Lower lobe of right lung (tissue), 2 donors: ENCODE results near the gene UGT2B7. TPM values are rescaled to one million over a fixed set of nuclear protein-coding genes. Genes with fewer than 3 reads are reported as not detected.
"Not testable (repeated sequence)": the region's sequence is repeated elsewhere in the genome, so short reads cannot be mapped to it uniquely, and the experiment has no call there.

ENCODE experiments used
- ATAC-seq, 2 donors: fragments of 200-7000 bp; cut with Tn5 transposase; one replicate each; pipeline ENCODE4 v1.9.1; 2020 to 2022; ENCODE audit warnings: mild to moderate bottlenecking in 2 of 2, moderate library complexity in 2 of 2
- DNase-seq: peaks from one replicate; pipeline ENCODE4 v3.0.0-alpha.2; 2020
- H3K27ac ChIP-seq: fragments of 200-600 bp; one replicate; pipeline ENCODE4 v1.8.0; 2022
- H3K27me3 ChIP-seq: fragments of 200-600 bp; one replicate; pipeline ENCODE4 v1.8.0; 2022; ENCODE audit warnings: low read depth
- H3K36me3 ChIP-seq: fragments of 200-600 bp; one replicate; pipeline ENCODE4 v1.8.0; 2022; ENCODE audit warnings: mild to moderate bottlenecking
- H3K4me1 ChIP-seq: fragments of 200-600 bp; one replicate; pipeline ENCODE4 v1.8.0; 2022
- H3K4me3 ChIP-seq: fragments of 200-600 bp; one replicate; pipeline ENCODE4 v1.8.0; 2022; ENCODE audit warnings: mild to moderate bottlenecking
- H3K9me3 ChIP-seq: fragments of 200-600 bp; one replicate; pipeline ENCODE4 v1.8.0; 2022
- intact Hi-C: fragments of 100-400 bp; cut with DNase I; formaldehyde crosslinking; loops from one replicate; pipeline ENCODE4 v1.11.0; 2022
- total RNA-seq: library from RNA; stranded (reverse); fragmentation: NEBNext Ultra II Directional; extraction: Animal tissue kit (Norgen Biotek cat#: 25700); gene quantifications from one replicate; pipeline ENCODE4 v1.2.1, GENCODE V29; 2021
- TF ChIP-seq, protein P1 (sequence below): fragments of 200-600 bp; IDR thresholded peaks from one replicate; pipeline ENCODE4 v1.8.0; 2022; ENCODE audit warnings: antibody characterized with exemption, mild to moderate bottlenecking
- donor health status: DM: no; HTN: yes; CAD: no; lungs with severe emphysema.

The UGT2B7 gene
- total RNA-seq, 1 donor from 2014 or later, result not detected

GRCh38 chr4:69104719-69105275, 8.5 kb downstream of the UGT2B7 start:
- no peak for ATAC-seq
- no peak overlapping the region for H3K27ac ChIP-seq
- no peaks in the 10 kb centered on the region for H3K9me3 ChIP-seq
- intact Hi-C loops, result no loop called here
- DNase-seq, result no peak
- TF ChIP-seq, protein P1, sequence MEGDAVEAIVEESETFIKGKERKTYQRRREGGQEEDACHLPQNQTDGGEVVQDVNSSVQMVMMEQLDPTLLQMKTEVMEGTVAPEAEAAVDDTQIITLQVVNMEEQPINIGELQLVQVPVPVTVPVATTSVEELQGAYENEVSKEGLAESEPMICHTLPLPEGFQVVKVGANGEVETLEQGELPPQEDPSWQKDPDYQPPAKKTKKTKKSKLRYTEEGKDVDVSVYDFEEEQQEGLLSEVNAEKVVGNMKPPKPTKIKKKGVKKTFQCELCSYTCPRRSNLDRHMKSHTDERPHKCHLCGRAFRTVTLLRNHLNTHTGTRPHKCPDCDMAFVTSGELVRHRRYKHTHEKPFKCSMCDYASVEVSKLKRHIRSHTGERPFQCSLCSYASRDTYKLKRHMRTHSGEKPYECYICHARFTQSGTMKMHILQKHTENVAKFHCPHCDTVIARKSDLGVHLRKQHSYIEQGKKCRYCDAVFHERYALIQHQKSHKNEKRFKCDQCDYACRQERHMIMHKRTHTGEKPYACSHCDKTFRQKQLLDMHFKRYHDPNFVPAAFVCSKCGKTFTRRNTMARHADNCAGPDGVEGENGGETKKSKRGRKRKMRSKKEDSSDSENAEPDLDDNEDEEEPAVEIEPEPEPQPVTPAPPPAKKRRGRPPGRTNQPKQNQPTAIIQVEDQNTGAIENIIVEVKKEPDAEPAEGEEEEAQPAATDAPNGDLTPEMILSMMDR, result no peak
- no peak overlapping the region for H3K4me3 ChIP-seq
- no peaks in the 10 kb centered on the region for H3K36me3 ChIP-seq
- H3K4me1 ChIP-seq, result no peaks in the 10 kb centered on the region
- no peaks in the 10 kb centered on the region for H3K27me3 ChIP-seq

DNA sequence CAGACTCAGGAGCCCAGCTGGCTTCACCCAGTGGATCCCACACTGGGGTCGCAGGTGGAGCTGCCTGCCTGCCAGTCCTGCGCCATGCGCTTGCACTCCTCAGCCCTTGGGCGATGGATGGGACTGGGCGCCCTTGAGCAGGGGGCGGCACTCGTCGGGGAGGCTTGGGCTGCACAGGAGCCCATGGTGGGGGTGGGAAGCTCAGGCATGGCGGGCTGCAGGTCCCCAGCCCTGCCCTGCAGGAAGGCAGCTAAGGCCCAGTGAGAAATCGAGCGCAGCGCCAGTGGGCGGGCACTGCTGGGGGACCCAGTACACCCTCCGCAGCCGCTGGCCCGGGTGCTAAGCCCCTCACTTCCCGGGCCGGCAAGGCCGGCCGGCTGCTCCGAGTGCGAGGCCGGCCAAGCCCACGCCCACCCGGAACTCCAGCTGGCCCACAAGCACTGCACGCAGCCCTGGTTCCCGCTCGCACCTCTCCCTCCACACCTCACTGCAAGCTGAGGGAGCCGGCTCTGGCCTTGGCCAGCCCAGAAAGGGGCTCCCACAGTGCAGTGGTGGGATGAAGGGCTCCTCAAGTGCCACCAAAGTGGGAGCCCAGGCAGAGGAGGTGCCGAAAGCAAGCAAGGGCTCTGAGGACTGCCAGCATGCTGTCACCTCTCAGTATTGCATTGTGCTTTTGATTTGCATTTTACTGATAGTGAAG, 19.0 kb downstream of the UGT2B7 start:
- H3K4me3 ChIP-seq, DNase-seq, H3K27ac ChIP-seq, H3K4me1 ChIP-seq, ATAC-seq, intact Hi-C loops, H3K36me3 ChIP-seq, H3K9me3 ChIP-seq, H3K27me3 ChIP-seq: not testable (repeated sequence)

- ATAC-seq (no peak), DNase-seq (no peak)
- Histone ChIP-seq H3K4me3 (no peak overlapping the region), H3K36me3 (no peaks in the 10 kb centered on the region), H3K27ac (no peak overlapping the region), H3K4me1 (no peaks in the 10 kb centered on the region), H3K9me3 (no peaks in the 10 kb centered on the region), H3K27me3 (no peaks in the 10 kb centered on the region)
- intact Hi-C loops, result no loop called here
- TF ChIP-seq, protein P1, result no peak
These were observed 19.6 kb downstream of the UGT2B7 start for GRCh38 chr4:69115851-69116213.

GRCh38 chr4:69116645-69117321, 20.5 kb downstream of the UGT2B7 start:
- DNase-seq, result no peak
- no peak overlapping the region for H3K4me3 ChIP-seq
- TF ChIP-seq, protein P1, result no peak
- no peak overlapping the region for H3K27ac ChIP-seq
- no peaks in the 10 kb centered on the region for H3K4me1 ChIP-seq
- no peaks in the 10 kb centered on the region for H3K27me3 ChIP-seq
- H3K9me3 ChIP-seq, result no peaks in the 10 kb centered on the region
- ATAC-seq, result no peak
- intact Hi-C loops, result no loop called here
- H3K36me3 ChIP-seq, result no peaks in the 10 kb centered on the region

DNA sequence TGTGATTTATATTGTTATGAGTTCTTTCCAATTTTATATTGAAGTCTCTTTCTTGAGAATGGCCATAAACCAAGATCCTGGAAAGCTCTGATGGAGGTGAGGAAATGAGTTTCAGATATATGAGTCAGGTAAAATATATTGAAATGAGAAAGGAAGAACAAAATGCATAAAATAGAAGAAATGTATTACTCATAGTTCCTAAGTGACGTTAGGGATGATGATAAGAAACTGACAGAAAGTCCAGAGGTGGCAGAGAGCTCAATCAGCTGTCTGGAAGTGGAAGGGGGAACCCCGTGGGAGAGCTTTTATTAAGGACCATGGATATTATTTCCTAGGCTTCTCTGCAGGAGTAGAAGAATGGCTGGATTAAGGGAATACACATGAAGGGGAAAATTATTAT, 24.6 kb downstream of the UGT2B7 start:
- Histone ChIP-seq H3K4me3 (no peak overlapping the region), H3K36me3 (no peaks in the 10 kb centered on the region), H3K9me3 (no peaks in the 10 kb centered on the region), H3K27me3 (no peaks in the 10 kb centered on the region), H3K4me1 (no peaks in the 10 kb centered on the region), H3K27ac (no peak overlapping the region)
- TF ChIP-seq, protein P1, result no peak
- ATAC-seq (no peak), DNase-seq (no peak)
- intact Hi-C loops, result no loop called here

DNA sequence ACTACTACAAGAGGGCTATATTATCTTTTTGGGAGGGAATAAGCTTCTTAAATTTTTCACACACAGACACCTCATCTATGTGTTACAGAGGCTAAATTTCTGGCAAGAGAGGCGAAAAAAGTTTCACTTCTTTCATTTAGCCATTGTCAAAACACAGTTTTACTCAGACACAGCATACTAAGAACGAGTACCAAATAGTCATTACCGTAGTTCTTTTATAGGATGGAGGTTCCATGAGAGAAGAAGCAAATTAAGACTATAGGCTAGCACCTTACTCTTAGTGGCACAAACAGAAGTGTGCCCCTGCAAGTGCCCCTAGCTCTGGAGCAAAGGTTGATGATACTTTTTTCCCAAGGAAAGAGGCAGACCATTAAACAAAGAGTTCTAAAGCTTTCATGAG, 26.2 kb downstream of the UGT2B7 start:
- Histone ChIP-seq H3K27me3 (no peaks in the 10 kb centered on the region), H3K36me3 (no peaks in the 10 kb centered on the region), H3K4me3 (no peak overlapping the region), H3K27ac (no peak overlapping the region), H3K4me1 (no peaks in the 10 kb centered on the region), H3K9me3 (no peaks in the 10 kb centered on the region)
- ATAC-seq (no peak), DNase-seq (no peak)
- TF ChIP-seq, protein P1, result no peak
- intact Hi-C loops, result no loop called here
